ENCODE measurements around the gene LPXN. TPM values are rescaled to one million over a fixed set of nuclear protein-coding genes. Genes with fewer than 3 reads are reported as not detected.

The LPXN gene
- total RNA-seq, 1 experiment from 2014 or later, result 10.3 TPM

GRCh38 chr11:58494101-58494500 lies 81.6 kb downstream of the LPXN start:
- TF ChIP-seq, protein P1, sequence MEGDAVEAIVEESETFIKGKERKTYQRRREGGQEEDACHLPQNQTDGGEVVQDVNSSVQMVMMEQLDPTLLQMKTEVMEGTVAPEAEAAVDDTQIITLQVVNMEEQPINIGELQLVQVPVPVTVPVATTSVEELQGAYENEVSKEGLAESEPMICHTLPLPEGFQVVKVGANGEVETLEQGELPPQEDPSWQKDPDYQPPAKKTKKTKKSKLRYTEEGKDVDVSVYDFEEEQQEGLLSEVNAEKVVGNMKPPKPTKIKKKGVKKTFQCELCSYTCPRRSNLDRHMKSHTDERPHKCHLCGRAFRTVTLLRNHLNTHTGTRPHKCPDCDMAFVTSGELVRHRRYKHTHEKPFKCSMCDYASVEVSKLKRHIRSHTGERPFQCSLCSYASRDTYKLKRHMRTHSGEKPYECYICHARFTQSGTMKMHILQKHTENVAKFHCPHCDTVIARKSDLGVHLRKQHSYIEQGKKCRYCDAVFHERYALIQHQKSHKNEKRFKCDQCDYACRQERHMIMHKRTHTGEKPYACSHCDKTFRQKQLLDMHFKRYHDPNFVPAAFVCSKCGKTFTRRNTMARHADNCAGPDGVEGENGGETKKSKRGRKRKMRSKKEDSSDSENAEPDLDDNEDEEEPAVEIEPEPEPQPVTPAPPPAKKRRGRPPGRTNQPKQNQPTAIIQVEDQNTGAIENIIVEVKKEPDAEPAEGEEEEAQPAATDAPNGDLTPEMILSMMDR (conservative IDR thresholded peaks at IDR 0.05), result no peak
- no peak for TF ChIP-seq EZH2 (IDR thresholded peaks at IDR 0.05; ENCODE audit: low read depth)

DNA sequence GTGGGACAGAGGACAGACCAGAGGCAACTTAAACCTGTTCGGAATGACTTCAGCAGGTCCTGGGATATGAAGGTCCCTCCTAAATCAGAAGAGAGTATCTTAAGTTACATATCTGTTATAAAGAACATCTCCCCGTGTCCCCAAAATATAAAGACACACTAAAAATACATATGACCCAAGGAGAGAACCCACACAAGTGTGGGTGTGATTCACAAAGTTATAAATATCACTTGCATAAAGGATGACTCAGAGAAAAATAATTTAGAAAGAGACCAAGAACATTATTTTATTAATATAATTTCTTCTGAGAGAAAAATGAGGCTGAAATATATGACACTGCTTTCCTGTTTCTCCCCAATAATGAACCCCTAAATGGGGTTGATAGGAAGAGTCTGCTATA lies 82.0 kb downstream of the LPXN start:
- H3K4me1 ChIP-seq (replicated peaks; ENCODE audit: insufficient read depth), result no peaks in the 10 kb centered on the region
- no peak overlapping the region for H2AFZ ChIP-seq
- H3K27ac ChIP-seq, result no peak overlapping the region
- no peaks in the 10 kb centered on the region for H3F3A ChIP-seq (ENCODE audit: insufficient read depth, low read depth)
- no peak for DNase-seq
- no peaks in the 10 kb centered on the region for H3K36me3 ChIP-seq (ENCODE audit: low read depth)
- intact Hi-C loops (cut with micrococcal nuclease; ENCODE audit: unreplicated experiment), result no loop called here
- BruUV-seq (replicated peaks), result no TSS peak
- ChIA-PET POLR2A (ENCODE audit: unreplicated experiment) (no interaction called here), CTCF (no interaction called here)
- H3K9me3 ChIP-seq (ENCODE audit: insufficient read depth, low read depth), result no peaks in the 10 kb centered on the region
- H4K20me1 ChIP-seq (ENCODE audit: insufficient read depth), result no peaks in the 10 kb centered on the region
- H3K9me2 ChIP-seq (ENCODE audit: insufficient read depth), result no peaks in the 10 kb centered on the region
- no peak overlapping the region for H3K4me2 ChIP-seq
- H3K27me3 ChIP-seq (ENCODE audit: insufficient read depth, low read depth), result no peaks in the 10 kb centered on the region
- no peaks in the 10 kb centered on the region for H3K79me2 ChIP-seq (ENCODE audit: low read depth)
- no peak for TF ChIP-seq EZH2 (IDR thresholded peaks at IDR 0.05; ENCODE audit: low read depth)
- TF ChIP-seq, protein P1 (conservative IDR thresholded peaks at IDR 0.05), result no peak
- H3K4me3 ChIP-seq, result no peak overlapping the region

More at GRCh38 chr11:58494101-58494500, 81.6 kb downstream of the LPXN start:
- CTCF ChIA-PET, result no interaction called here
- no TSS peak for BruUV-seq (replicated peaks)
- Histone ChIP-seq H3K79me2 (ENCODE audit: low read depth) (no peaks in the 10 kb centered on the region), H3K36me3 (ENCODE audit: low read depth) (no peaks in the 10 kb centered on the region), H2AFZ (no peak overlapping the region), H3F3A (ENCODE audit: insufficient read depth, low read depth) (no peaks in the 10 kb centered on the region), H3K4me2 (no peak overlapping the region), H3K27me3 (ENCODE audit: insufficient read depth, low read depth) (no peaks in the 10 kb centered on the region), H3K9me2 (ENCODE audit: insufficient read depth) (no peaks in the 10 kb centered on the region), H4K20me1 (ENCODE audit: insufficient read depth) (no peaks in the 10 kb centered on the region), H3K27ac (no peak overlapping the region), H3K4me1 (replicated peaks; ENCODE audit: insufficient read depth) (no peaks in the 10 kb centered on the region), H3K9me3 (ENCODE audit: insufficient read depth, low read depth) (no peaks in the 10 kb centered on the region), H3K4me3 (no peak overlapping the region)
- POLR2A ChIA-PET (ENCODE audit: unreplicated experiment), result no interaction called here
- no peak for DNase-seq
- intact Hi-C loops (cut with micrococcal nuclease; ENCODE audit: unreplicated experiment), result no loop called here

GRCh38 chr11:58490827-58491226 lies 84.8 kb downstream of the LPXN start:
- no peak overlapping the region for H2AFZ ChIP-seq
- H3K4me2 ChIP-seq, result no peak overlapping the region
- intact Hi-C loops (cut with micrococcal nuclease; ENCODE audit: unreplicated experiment), result no loop called here
- no peak for DNase-seq
- H3K9me2 ChIP-seq (ENCODE audit: insufficient read depth), result no peaks in the 10 kb centered on the region
- CTCF ChIA-PET, result no interaction called here
- BruUV-seq (replicated peaks), result no TSS peak
- H4K20me1 ChIP-seq (ENCODE audit: insufficient read depth), result no peaks in the 10 kb centered on the region
- no peak overlapping the region for H3K27ac ChIP-seq
- no peaks in the 10 kb centered on the region for H3K27me3 ChIP-seq (ENCODE audit: insufficient read depth, low read depth)
- H3K79me2 ChIP-seq (ENCODE audit: low read depth), result no peaks in the 10 kb centered on the region
- no peaks in the 10 kb centered on the region for H3K4me1 ChIP-seq (replicated peaks; ENCODE audit: insufficient read depth)
- no peak for TF ChIP-seq EZH2 (IDR thresholded peaks at IDR 0.05; ENCODE audit: low read depth)
- TF ChIP-seq, protein P1 (conservative IDR thresholded peaks at IDR 0.05), result no peak
- POLR2A ChIA-PET (ENCODE audit: unreplicated experiment), result no interaction called here
- no peaks in the 10 kb centered on the region for H3K9me3 ChIP-seq (ENCODE audit: insufficient read depth, low read depth)
- H3F3A ChIP-seq (ENCODE audit: insufficient read depth, low read depth), result no peaks in the 10 kb centered on the region
- H3K4me3 ChIP-seq, result no peak overlapping the region
- H3K36me3 ChIP-seq (ENCODE audit: low read depth), result no peaks in the 10 kb centered on the region

All from PC-9 (cell line).